ENCODE results near the gene PRKCE. TPM values are rescaled to one million over a fixed set of nuclear protein-coding genes. Genes with fewer than 3 reads are reported as not detected.

Gene PRKCE
- total RNA-seq, 2 donors from 2014 or later, result 5.8 to 18.1 TPM

DNA sequence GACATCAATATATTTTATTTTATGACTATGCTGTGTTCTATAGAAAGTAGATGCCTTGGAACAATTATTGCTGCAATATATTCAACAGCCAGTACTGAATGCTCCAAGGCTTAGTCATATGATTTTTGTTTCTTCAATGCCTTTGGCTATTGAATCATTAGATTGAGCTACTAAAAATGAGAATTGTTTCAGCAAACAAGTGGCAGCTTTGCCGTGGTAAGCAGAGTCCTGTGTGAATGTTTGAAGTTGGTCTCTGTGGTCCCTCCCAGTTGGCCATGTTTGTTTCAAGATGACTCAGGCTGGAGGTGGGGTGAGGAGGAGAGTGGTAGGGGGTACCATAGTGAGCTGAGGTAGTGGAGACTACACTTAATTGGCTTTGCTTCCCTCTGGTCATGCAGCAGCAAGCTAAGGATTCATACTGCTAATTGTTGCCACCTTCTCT is 447.2 kb downstream of the PRKCE start:
- Histone ChIP-seq H3K36me3 (no peaks in the 10 kb centered on the region), H3K27ac (peak overlapping the region; percentile 67 to 71)
- no peak for ATAC-seq (ENCODE audit: insufficient number of reproducible peaks, low FRiP score, low read depth)

DNA sequence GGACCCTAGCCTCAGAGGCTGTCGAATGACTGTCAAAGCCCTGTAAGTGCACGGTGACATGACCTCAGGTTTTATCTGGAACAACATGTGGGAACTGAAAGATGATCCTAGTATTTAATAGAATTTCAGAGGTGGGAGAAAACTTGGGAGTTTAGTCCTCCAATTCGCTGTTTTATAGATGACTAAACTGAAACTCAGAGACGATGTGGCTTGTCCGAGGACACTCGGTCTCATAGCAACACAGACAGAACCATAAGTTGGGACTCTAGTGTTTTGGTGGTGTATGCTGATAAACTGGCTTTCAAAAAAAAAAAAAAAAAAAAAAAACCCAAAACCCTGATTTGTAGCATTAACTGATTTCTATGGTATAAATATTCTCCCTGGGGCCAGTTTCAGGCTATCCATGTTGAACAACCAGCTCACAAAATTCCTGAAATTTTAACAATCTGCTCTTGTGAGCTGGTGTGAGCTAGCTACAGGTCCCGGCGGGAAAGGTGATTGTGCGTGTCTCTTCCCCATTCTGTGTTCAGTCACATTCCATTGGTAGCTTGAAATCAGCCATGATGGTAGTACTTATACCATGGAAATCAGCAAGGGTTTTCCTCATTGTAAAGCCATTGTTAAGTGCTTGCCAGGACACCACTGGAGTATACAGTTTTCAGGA is 450.2 kb downstream of the PRKCE start:
- TF ChIP-seq CTCF (IDR thresholded peaks at IDR 0.05), result no peak
- Histone ChIP-seq H3K4me1 (ENCODE audit: control insufficient read depth in 1 of 2, low read depth in 2 of 2) (peaks cover 13 to 19% of the 10 kb centered on the region in 2 donors), H3K36me3 (no peaks in the 10 kb centered on the region), H3K9me3 (no peaks in the 10 kb centered on the region), H3K4me3 (no peak overlapping the region), H3K27me3 (replicated peaks; ENCODE audit: insufficient read depth) (no peaks in the 10 kb centered on the region), H3K27ac (no peak overlapping the region)
- no peak for DNase-seq (ENCODE audit: low spot score)
- ATAC-seq (ENCODE audit: insufficient number of reproducible peaks, low FRiP score, low read depth), result no peak

More for the DNA sequence above, 447.2 kb downstream of the PRKCE start:
- no peak for TF ChIP-seq CTCF (IDR thresholded peaks at IDR 0.05)
- DNase-seq (ENCODE audit: low spot score), result no peak
- peaks cover 13 to 34% of the 10 kb centered on the region in 2 donors for H3K4me1 ChIP-seq (ENCODE audit: control insufficient read depth in 1 of 2, low read depth in 2 of 2)
- no peaks in the 10 kb centered on the region for H3K9me3 ChIP-seq
- H3K27me3 ChIP-seq (replicated peaks; ENCODE audit: insufficient read depth), result no peaks in the 10 kb centered on the region
- H3K4me3 ChIP-seq, result no peak overlapping the region

GRCh38 chr2:46106690-46107089 is 455.2 kb downstream of the PRKCE start:
- no peak overlapping the region for H3K4me3 ChIP-seq

DNA sequence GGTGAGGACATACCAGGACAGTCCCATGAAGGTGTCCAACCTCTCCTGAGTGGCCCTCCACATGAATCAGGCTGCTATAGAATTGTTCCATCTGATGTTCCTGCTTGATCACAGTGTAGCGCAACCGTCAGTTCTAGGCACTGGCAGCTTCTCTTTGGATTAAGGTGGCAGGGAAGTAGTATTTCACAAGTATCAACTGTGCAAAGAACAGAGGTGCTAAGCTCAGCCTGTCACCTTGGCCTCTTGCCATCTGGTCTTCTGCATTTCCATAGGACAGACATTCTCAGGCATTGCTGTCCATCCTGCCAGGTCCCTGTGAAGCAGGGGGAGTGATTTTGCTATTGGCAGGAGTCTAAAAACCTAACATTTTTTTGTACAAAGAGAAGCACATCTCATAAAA is 463.5 kb downstream of the PRKCE start:
- Histone ChIP-seq H3K4me1 (ENCODE audit: control insufficient read depth in 1 of 2, low read depth in 2 of 2) (peaks cover 15 to 35% of the 10 kb centered on the region in 2 donors), H3K27me3 (replicated peaks; ENCODE audit: insufficient read depth) (no peaks in the 10 kb centered on the region), H3K36me3 (no peaks in the 10 kb centered on the region), H3K27ac (no peak overlapping the region), H3K4me3 (no peak overlapping the region), H3K9me3 (no peaks in the 10 kb centered on the region)
- DNase-seq (ENCODE audit: low spot score) (no peak), ATAC-seq (ENCODE audit: insufficient number of reproducible peaks, low FRiP score, low read depth) (no peak)
- no peak for TF ChIP-seq CTCF (IDR thresholded peaks at IDR 0.05)

More at GRCh38 chr2:46106690-46107089, 455.2 kb downstream of the PRKCE start:
- Histone ChIP-seq H3K27me3 (replicated peaks; ENCODE audit: insufficient read depth) (no peaks in the 10 kb centered on the region), H3K9me3 (no peaks in the 10 kb centered on the region), H3K4me1 (ENCODE audit: control insufficient read depth in 1 of 2, low read depth in 2 of 2) (no peaks in the 10 kb centered on the region), H3K27ac (no peak overlapping the region), H3K36me3 (no peaks in the 10 kb centered on the region)
- DNase-seq (ENCODE audit: low spot score) (no peak), ATAC-seq (ENCODE audit: insufficient number of reproducible peaks, low FRiP score, low read depth) (no peak)
- TF ChIP-seq CTCF (IDR thresholded peaks at IDR 0.05), result no peak

DNA sequence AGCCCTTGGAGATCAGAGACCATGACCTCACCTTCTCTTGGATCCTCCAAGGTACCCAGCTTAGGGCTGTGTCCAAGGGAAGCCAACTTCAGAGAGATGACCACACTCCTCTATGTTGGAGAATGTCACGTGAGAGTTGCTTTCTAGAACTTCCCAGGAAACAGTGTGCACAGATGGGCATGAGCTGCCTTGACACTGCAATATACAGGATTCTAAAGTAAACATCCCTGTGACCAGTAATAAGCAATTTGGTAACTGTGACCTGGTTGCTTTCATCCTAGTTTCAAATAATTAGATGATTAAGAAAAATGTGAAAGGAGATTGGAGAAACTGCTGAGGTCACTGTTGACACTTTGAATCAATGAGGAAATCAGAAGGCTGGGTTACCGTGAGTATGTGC is 464.7 kb downstream of the PRKCE start:
- Histone ChIP-seq H3K4me3 (no peak overlapping the region), H3K27ac (no peak overlapping the region), H3K27me3 (replicated peaks; ENCODE audit: insufficient read depth) (no peaks in the 10 kb centered on the region), H3K9me3 (no peaks in the 10 kb centered on the region), H3K4me1 (ENCODE audit: control insufficient read depth in 1 of 2, low read depth in 2 of 2) (peaks cover 15 to 40% of the 10 kb centered on the region in 2 donors), H3K36me3 (no peaks in the 10 kb centered on the region)
- ATAC-seq (ENCODE audit: insufficient number of reproducible peaks, low FRiP score, low read depth) (no peak), DNase-seq (ENCODE audit: low spot score) (no peak)
- no peak for TF ChIP-seq CTCF (IDR thresholded peaks at IDR 0.05)
